K562 (cell line): ENCODE results near the gene MEGF11. TPM values are rescaled to one million over a fixed set of nuclear protein-coding genes. Genes with fewer than 3 reads are reported as not detected.

Experiments used
- ATAC-seq: fragments of 200-7000 bp; cut with Tn5 transposase; 3 replicates; pipeline ENCODE4 v1.9.1; 2020; ENCODE audit warnings: moderate library complexity
- BruUV-seq: library from RNA; stranded (reverse); fragments of 400-500 nt; replicated peaks from 2 replicates; lab custom pipeline; 2021; lab: Mats Ljungman, UMichigan
- CTCF ChIA-PET: fragments of 300-600 bp; formaldehyde crosslinking; extraction: SDS; loops from one replicate; lab custom pipeline; 2021; ENCODE audit warnings: low intra/inter-chr PET ratio; lab: Yijun Ruan, JAX
- POLR2A ChIA-PET: fragments of 300-600, 350-650 bp; sonication (Branson Sonifier 250); formaldehyde crosslinking; extraction: SDS; loops from one replicate; lab custom pipeline; 2021; ENCODE audit warnings: antibody characterized with exemption, inconsistent platforms; lab: Yijun Ruan, JAX
- DNase-seq, 4 experiments: peaks; one replicate each; pipeline versions ENCODE4 v3.0.0 to v3.0.0-alpha.2; 2011 to 2018; ENCODE audit warnings: low spot score in 3 of 4, mixed read lengths in 3 of 4; ENCODE audit errors: extremely low read depth in 1 of 4
- FAIRE-seq: peaks from 2 replicates; lab custom pipeline; 2011; peaks lifted over from hg19 to GRCh38; lab: Jason Lieb, UNC
- H2AFZ ChIP-seq: 2 replicates; pipeline ENCODE4 v1.6.0; 2011; ENCODE audit warnings: low read depth, low read length, control low read depth, inconsistent platforms
- H3K27ac ChIP-seq: fragments of 200-600 bp; 3 replicates; pipeline ENCODE4 v1.8.0; 2011; ENCODE audit warnings: low read depth, mild to moderate bottlenecking, control low read depth, inconsistent platforms, low read length, moderate library complexity, mixed read lengths; ENCODE audit errors: extremely low read depth
- H3K27me3 ChIP-seq, 2 experiments: fragments of 300-600 bp in 1 of 2; 2 replicates in 1 of 2; 3 replicates in 1 of 2; pipeline versions ENCODE4 v1.6.0 to v1.8.0; 2011; ENCODE audit warnings: inconsistent platforms in 2 of 2, low read length in 2 of 2, mild to moderate bottlenecking in 1 of 2, mixed read lengths in 1 of 2, moderate library complexity in 1 of 2; ENCODE audit not compliant: control insufficient read depth in 2 of 2, insufficient read depth in 2 of 2
- H3K36me3 ChIP-seq: fragments of 300-600 bp; 3 replicates; pipeline ENCODE4 v1.8.0; 2011; ENCODE audit warnings: mild to moderate bottlenecking, low read length, inconsistent platforms; ENCODE audit not compliant: control insufficient read depth, insufficient read depth
- H3K4me1 ChIP-seq, 2 experiments: fragments of 200-600 bp in 1 of 2; replicated peaks in 1 of 2; 2 replicates in 1 of 2; 3 replicates in 1 of 2; pipeline versions ENCODE4 v1.5.1 to v1.8.0; 2011; ENCODE audit warnings: inconsistent platforms in 2 of 2, low read length in 2 of 2, mild to moderate bottlenecking in 1 of 2, mixed read lengths in 1 of 2, moderate library complexity in 1 of 2; ENCODE audit not compliant: control insufficient read depth in 2 of 2, insufficient read depth in 2 of 2
- H3K4me2 ChIP-seq: 2 replicates; pipeline ENCODE4 v1.6.1; 2011; ENCODE audit warnings: low read length, control low read depth, inconsistent platforms, mixed read lengths; ENCODE audit not compliant: insufficient read depth
- H3K4me3 ChIP-seq: fragments of 200-600 bp; sonication (generic), shearing (Covaris generic); 2 replicates; pipeline ENCODE4 v1.5.1; 2016; ENCODE audit warnings: control low read depth, inconsistent platforms
- H3K79me2 ChIP-seq: fragments of 200-600 bp; 3 replicates; pipeline ENCODE4 v1.8.0; 2011; ENCODE audit warnings: low read length, inconsistent platforms; ENCODE audit not compliant: control insufficient read depth, insufficient read depth
- H3K9ac ChIP-seq, 2 experiments: 2 replicates each; pipeline versions ENCODE4 v1.6.0 to v1.6.1; 2011; ENCODE audit warnings: low read depth in 2 of 2, low read length in 2 of 2, control low read depth in 1 of 2, inconsistent platforms in 1 of 2, mild to moderate bottlenecking in 1 of 2, mixed read lengths in 1 of 2; ENCODE audit not compliant: insufficient read depth in 1 of 2
- H3K9me1 ChIP-seq: one replicate; pipeline ENCODE4 v1.6.0; 2011; ENCODE audit warnings: inconsistent platforms, mild to moderate bottlenecking, low read length, moderate library complexity; ENCODE audit not compliant: control insufficient read depth, insufficient read depth
- H3K9me3 ChIP-seq: replicated peaks from 2 replicates; pipeline ENCODE4 v1.5.1; 2011; ENCODE audit warnings: low read depth, low read length, inconsistent platforms; ENCODE audit not compliant: control insufficient read depth, insufficient read depth
- H4K20me1 ChIP-seq: replicated peaks from 2 replicates; pipeline ENCODE4 v1.6.1; 2011; ENCODE audit warnings: low read length, inconsistent platforms, mixed read lengths; ENCODE audit not compliant: control insufficient read depth, insufficient read depth
- ESRRA ChIP-seq: fragments of 450-650 bp; IDR thresholded peaks from 2 replicates; pipeline ENCODE4 v1.6.1; 2014; ENCODE audit warnings: low read depth, mild to moderate bottlenecking, moderate library complexity, borderline replicate concordance
- RBBP5 ChIP-seq: fragments of 200-600 bp; sonication (generic); IDR thresholded peaks from 2 replicates; pipeline ENCODE4 v1.6.1; 2012; ENCODE audit warnings: borderline replicate concordance, mild to moderate bottlenecking, low read length, control low read depth, inconsistent platforms; ENCODE audit not compliant: insufficient read depth, poor library complexity, severe bottlenecking
- ZNF766 ChIP-seq: fragments of 200-800 bp; sonication (Bioruptor generic); conservative IDR thresholded peaks from 2 replicates; pipeline ENCODE4 v1.6.1; 2016; ENCODE audit warnings: missing genetic modification characterization, missing compliant biosample characterization
- WGBS: fragments of 100-300 bp; shearing (Covaris generic); methylation state at CpG from one replicate; pipeline ENCODE4 v1.1.6; 2016; ENCODE audit warnings: low coverage, mixed read lengths; ENCODE audit not compliant: insufficient coverage; ENCODE audit errors: missing lambda C conversion rate; 5-methylcytosine and 5-hydroxymethylcytosine counted together
- in situ Hi-C: fragments of 300-500 bp; cut with MboI; formaldehyde crosslinking; loops from 4 replicates; pipeline ENCODE4 v1.15.0; 2018; ENCODE audit warnings: inconsistent platforms, mixed read lengths
- intact Hi-C: fragments of 100-400 bp; cut with micrococcal nuclease; formaldehyde crosslinking; loops from 2 replicates; pipeline ENCODE4 v1.14.2; 2022
- polyA plus RNA-seq, 8 experiments: library from polyadenylated mRNA; depleted of rRNA in 4 of 8; stranded (reverse) in 5 of 8; unstranded in 3 of 8; fragments of >200 nt; fragmentation: Nextera tagmentation in 2 of 8; fragmentation: Illumina TruSeq in 1 of 8; extraction: Ambion mirVana in 2 of 8; extraction: Trizol in 1 of 8; gene quantifications; 2 replicates each; pipeline versions ENCODE4 v1.2.1 to v1.2.3, GENCODE V29; 2011 to 2014; ENCODE audit warnings: inconsistent platforms in 1 of 8, missing spikeins in 1 of 8
- total RNA-seq, 7 experiments: library from RNA; depleted of rRNA in 6 of 7; stranded (reverse); fragments of >200 nt in 6 of 7; fragmentation: Illumina TruSeq in 2 of 7; extraction: Trizol in 2 of 7; gene quantifications; 2 replicates each; pipeline versions ENCODE4 v1.2.1 to v1.2.3, GENCODE V29; 2011 to 2021; ENCODE audit warnings: low replicate concordance in 1 of 7
- TF ChIP-seq, protein P1 (sequence below), 2 experiments: fragments of 450-650 bp; formaldehyde crosslinking in 1 of 2; IDR thresholded peaks; 2 replicates each; pipeline versions ENCODE4 v1.4.0 to v1.6.1; 2014 to 2020; ENCODE audit warnings: mild to moderate bottlenecking in 2 of 2, borderline replicate concordance in 1 of 2, low read depth in 1 of 2

MEGF11 gene
- total and polyA plus RNA-seq, 9 of the 15 experiments (the other 6 are each of a cell fraction or from before 2014, with no cell fraction given) = 0.06 to 0.23 (median 0.20) TPM; not detected in 6

DNA sequence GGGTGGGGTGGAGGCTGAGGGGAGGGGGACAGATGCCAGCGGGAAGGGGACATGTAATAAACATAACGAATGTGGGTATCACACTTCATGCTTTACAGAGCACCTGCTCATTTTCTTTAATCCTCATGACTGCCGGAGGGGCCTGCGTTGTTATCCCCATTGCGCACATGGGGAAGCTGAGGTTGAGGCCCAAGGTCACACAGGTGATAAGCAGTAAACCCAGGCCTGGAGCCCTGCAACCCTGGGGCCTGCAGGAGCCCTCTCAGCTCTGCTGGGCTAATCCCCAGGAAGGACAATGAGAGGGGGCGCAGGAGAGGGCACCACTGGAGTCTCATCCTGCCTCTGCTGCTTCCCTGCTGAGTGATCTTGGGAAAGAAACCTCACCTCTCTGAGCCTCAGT lies 64.3 kb downstream of the MEGF11 start:
- H4K20me1 ChIP-seq = peaks cover 6% of the 10 kb centered on the region; the same call in 1 of the 2 replicates
- ChIA-PET POLR2A (no interaction called here), CTCF (no interaction called here)
- H3K9ac ChIP-seq = no peak overlapping the region
- no peak overlapping the region for H2AFZ ChIP-seq
- TF ChIP-seq ESRRA (peak; percentile 59; the same call in 1 of the 2 replicates), ZNF766 (CRISPR knock-in tag) (no peak), RBBP5 (no peak)
- TF ChIP-seq, protein P1, sequence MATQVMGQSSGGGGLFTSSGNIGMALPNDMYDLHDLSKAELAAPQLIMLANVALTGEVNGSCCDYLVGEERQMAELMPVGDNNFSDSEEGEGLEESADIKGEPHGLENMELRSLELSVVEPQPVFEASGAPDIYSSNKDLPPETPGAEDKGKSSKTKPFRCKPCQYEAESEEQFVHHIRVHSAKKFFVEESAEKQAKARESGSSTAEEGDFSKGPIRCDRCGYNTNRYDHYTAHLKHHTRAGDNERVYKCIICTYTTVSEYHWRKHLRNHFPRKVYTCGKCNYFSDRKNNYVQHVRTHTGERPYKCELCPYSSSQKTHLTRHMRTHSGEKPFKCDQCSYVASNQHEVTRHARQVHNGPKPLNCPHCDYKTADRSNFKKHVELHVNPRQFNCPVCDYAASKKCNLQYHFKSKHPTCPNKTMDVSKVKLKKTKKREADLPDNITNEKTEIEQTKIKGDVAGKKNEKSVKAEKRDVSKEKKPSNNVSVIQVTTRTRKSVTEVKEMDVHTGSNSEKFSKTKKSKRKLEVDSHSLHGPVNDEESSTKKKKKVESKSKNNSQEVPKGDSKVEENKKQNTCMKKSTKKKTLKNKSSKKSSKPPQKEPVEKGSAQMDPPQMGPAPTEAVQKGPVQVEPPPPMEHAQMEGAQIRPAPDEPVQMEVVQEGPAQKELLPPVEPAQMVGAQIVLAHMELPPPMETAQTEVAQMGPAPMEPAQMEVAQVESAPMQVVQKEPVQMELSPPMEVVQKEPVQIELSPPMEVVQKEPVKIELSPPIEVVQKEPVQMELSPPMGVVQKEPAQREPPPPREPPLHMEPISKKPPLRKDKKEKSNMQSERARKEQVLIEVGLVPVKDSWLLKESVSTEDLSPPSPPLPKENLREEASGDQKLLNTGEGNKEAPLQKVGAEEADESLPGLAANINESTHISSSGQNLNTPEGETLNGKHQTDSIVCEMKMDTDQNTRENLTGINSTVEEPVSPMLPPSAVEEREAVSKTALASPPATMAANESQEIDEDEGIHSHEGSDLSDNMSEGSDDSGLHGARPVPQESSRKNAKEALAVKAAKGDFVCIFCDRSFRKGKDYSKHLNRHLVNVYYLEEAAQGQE (IDR thresholded peaks at IDR 0.05; ENCODE audit: borderline replicate concordance) = no peak
- TF ChIP-seq, protein P1 (CRISPR knock-in tag; IDR thresholded peaks at IDR 0.05; ENCODE audit: low read depth) = no peak
- TF ChIP-seq, all 486 proteins: peak for 1
- no peak overlapping the region for H3K4me2 ChIP-seq
- no peaks in the 10 kb centered on the region for H3K36me3 ChIP-seq
- in situ Hi-C loops = no loop called here
- H3K27ac ChIP-seq = no peak overlapping the region
- BruUV-seq = no TSS peak
- 3% methylated on average over 4 of the region's 6 CpGs for WGBS
- H3K9me1 ChIP-seq = no peaks in the 10 kb centered on the region
- H3K79me2 ChIP-seq = no peaks in the 10 kb centered on the region
- FAIRE-seq (no peak), ATAC-seq (no peak), DNase-seq (no peak)
- peaks cover 16 to 39% of the 10 kb centered on the region in 2 experiments; a peak in 4 of 5 replicates for H3K27me3 ChIP-seq
- intact Hi-C loops = no loop called here
- H3K4me3 ChIP-seq = no peak overlapping the region
- no peaks in the 10 kb centered on the region for H3K9me3 ChIP-seq
- H3K4me1 ChIP-seq = no peaks in the 10 kb centered on the region; a peak in 1 of 5 replicates
